ENCODE measurements around the gene CASP9.
A peak's percentile ranks its signal among the peaks of the same experiment; 100 is the strongest.

CASP9 gene

DNA sequence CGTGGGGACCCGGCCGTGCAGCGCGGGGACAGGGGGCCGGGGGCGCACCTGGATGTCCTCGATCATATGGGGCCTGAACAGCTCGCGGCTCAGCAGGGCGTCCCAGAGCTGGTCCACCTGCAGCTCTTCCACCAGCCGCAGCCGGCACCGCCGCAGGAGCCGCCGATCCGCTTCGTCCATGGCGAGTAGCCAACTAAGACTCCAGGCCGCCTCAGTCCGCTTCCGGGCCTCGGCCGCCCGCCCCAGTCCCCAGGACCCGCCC lies at the start of gene CASP9:
Gene CASP9 (minus strand): TSS at position 195 of the 262 bp plus-strand sequence. CDS start 15 bp downstream, at position 180.
- DNase-seq (ENCODE audit: low spot score) = no peak

DNA sequence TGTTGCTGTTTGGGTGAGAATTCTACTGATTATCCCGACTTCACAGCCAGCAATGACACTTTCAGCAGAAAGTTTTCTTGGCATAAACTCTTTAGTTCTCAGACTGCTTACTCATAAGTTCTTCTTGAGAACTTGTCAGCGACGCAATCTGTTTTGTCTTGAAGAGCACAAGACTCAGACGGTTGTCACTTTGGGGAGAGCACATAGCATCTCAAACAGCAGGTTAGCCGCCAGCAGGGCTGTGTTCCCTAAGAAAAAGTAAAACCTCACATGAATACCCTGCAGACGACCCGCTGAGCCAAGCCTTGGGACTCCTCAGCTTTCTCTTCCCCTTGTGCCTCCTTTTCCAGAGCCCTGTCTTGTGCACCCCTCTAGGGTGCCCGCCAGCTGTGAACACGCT lies 49.5 kb upstream of the CASP9 start:
- no peak for DNase-seq (ENCODE audit: low spot score)

DNA sequence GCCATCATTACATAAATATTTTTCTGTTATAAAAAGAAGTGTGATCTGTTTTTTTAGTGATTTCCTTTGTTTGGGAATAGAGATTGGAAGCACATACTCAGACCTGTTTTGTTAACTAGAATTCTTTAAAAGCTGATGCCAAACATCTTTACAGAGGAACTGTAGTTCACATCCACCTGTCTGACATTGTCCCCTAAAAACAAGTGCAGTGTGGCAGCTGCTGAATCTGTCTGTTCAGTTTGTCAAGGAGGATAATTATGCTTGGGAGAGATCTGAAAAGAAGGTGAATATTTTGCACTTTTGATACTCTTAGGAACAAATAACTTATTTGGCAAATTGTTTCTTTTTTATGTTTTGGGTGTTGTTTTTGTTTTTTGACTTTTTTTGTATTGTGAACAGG lies 47.3 kb upstream of the CASP9 start:
- DNase-seq (ENCODE audit: low spot score) = no peak

DNA sequence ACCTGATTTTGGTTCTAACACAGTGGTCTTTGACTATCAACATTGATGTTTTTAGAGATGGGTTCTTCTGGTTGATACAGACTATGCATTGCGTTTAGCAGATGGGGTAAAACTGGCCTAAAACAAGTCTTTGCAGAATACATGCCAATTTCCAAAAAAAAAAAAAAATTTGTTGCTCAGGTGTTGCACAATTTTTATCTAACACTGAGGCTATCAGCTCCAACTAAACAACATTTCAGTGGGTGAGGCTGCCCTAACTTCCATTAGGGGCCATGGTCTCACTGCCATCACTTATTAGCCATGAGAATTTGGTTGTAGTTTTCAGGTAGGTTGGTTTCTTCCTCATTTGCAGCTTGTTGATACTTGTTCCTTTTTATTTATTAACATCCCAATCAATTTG lies 46.8 kb upstream of the CASP9 start:
- no peak for DNase-seq (ENCODE audit: low spot score)

GRCh38 chr1:15568387-15569073 lies 44.5 kb upstream of the CASP9 start:
- no peak for DNase-seq (ENCODE audit: low spot score)

DNA sequence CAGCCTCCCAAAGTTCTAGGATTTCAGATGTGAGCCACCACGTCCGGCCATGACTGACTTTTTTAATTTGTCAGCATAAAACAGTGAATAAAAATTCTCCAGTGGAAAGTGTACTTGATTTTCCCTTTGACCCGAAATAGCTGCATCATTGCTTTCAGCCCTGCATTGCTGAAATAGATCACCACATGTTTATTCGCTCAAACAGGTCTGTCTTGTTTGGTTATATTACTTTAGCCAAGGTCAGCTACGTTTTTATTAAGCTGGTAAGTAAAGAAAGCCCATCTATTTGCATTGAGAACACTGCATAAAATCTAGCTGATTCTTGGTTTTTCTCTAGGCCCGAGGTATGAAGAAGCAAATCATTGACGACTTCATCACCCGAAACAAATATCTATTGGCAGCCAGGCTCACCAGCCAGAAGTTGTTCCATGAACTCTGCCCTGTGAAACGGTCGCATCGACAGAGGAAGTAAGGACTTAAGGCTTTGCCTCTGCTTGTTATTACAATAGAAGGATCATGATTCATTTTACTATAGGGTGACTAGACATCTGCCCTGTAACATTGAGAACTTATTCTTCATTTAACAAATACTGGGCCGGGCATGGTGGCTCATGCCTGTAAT lies 35.3 kb upstream of the CASP9 start:
- DNase-seq (ENCODE audit: low spot score) = no peak

- no peak for DNase-seq (ENCODE audit: low spot score)
Measured at GRCh38 chr1:15558516-15558915, 34.5 kb upstream of the CASP9 start.

DNA sequence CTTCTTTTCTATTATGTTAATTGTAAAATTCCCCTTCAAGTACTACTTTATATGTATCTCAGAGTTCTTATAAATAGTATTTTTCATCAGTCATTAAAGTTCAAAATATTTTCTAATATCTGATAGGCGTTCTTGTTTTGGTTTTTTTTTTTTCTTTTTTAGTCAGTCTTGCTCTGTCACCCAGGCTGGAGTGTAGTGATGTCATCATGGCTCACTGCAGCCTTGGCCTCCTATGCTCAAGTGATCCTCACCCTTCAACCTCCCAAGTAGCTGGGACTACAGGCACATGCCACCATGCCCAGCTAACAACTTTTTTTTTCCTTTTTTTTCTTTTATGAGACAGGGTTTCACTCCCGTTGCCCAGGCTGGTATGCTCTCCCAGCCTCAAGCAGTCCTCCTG lies 33.6 kb upstream of the CASP9 start:
- DNase-seq (ENCODE audit: low spot score) = no peak

- DNase-seq (ENCODE audit: low spot score) = no peak
Measured at GRCh38 chr1:15557008-15557407, 33.0 kb upstream of the CASP9 start.

DNA sequence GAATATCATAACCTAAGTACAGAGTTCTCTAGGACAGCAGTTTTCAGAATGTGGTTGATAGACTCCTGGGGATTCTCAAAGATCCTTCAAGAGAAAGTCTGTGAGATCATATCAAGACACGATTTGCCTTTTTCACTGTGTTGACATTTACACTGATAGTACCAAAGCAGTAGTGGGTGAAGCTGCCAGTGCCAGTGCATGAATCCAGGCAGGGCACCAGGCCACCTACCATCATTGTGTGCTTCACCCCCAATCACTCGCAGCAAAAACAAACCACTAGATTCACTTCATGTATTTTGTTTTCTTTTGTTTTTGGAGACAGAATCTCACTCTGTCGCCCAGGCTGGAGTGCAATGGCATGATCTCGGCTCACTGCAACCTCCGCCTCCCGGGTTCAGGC lies 26.6 kb upstream of the CASP9 start:
- DNase-seq (ENCODE audit: low spot score) = no peak

GRCh38 chr1:15546641-15547040 lies 22.6 kb upstream of the CASP9 start:
- no peak for DNase-seq (ENCODE audit: low spot score)

DNA sequence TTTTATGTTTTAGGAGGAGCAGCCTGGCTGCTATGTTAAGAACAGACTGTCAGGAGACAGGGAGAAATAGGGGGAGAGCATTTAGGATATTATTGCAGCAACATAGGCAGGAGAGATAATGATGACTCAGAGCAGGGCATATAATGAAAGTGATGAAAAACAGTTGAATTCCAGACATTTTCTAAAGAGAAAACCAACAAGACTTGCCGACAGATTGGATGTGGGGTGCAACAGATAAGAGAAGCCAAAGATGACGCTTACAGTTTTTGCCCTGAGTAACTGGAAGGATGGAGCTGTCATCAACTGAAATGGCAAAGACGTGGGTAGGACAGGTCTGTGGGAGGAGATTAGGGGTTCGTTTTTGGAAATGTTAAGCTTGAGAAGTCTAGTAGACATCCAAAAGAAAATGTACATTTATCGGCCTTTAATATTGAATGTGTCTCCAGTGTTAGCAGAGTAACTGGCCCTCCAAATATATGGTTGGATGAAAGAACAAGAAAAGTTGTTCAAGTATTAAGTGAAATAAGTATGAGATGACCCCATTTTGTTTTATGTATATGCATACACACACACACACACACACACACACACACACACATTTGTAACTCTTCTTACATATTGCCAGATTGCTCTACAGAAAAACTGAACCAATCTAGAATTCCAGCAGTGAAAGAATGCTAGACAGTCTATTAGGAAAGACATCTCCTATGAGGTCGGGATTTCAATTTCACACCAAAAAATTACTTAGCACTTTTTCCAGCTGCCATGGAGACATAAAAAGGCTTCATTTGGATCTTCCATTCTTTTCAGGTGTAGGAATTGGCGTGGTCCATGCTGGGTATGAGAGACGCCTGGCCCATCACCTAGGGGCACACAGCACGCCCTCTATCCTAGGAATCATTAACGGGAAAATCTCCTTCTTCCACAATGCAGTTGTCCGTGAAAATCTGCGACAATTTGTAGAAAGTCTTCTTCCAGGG lies 19.9 kb upstream of the CASP9 start:
- DNase-seq (ENCODE audit: low spot score) = peak; percentile 82

DNA sequence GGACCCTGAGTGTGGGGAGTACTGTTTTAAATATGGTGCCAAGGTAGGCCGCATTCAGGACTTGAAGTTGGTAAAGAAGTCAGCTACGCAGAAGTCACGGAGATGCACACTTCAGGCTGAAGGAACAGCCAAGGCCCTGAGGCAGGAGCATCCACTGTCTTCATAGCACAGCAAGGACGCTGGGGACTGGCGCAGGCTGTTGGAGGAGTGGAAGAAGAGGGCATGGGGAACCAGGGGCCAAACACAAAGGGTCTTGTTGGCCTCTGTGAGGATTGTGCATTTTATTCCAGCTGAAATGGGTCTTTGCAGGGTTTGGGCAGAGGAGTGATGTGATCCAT lies 19.2 kb upstream of the CASP9 start:
- DNase-seq (ENCODE audit: low spot score) = no peak

- no peak for DNase-seq (ENCODE audit: low spot score)
Measured at GRCh38 chr1:15542388-15543250, 18.6 kb upstream of the CASP9 start.

GRCh38 chr1:15541231-15541792 lies 17.3 kb upstream of the CASP9 start:
- DNase-seq (ENCODE audit: low spot score) = no peak

DNA sequence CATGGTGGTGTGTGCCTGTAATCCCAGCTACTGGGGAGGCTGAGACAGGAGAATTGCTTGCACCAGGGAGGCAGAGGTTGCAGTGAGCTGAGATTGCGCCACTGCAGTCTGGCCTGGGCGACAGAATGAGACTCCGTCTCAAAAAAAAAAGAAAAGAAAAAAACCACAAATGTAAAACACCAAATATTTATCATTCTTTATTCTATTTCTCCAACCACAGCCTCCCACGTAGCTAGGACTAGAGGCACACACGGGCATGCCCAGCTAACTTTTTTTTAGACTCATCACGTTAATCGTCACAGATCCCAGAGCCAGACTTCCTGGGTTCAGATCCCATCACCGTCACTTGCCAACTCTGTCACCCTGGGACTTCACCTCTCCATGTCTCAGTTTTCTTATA lies 16.2 kb upstream of the CASP9 start:
- no peak for DNase-seq (ENCODE audit: low spot score)

GRCh38 chr1:15538771-15539170 lies 14.8 kb upstream of the CASP9 start:
- no peak for DNase-seq (ENCODE audit: low spot score)

DNA sequence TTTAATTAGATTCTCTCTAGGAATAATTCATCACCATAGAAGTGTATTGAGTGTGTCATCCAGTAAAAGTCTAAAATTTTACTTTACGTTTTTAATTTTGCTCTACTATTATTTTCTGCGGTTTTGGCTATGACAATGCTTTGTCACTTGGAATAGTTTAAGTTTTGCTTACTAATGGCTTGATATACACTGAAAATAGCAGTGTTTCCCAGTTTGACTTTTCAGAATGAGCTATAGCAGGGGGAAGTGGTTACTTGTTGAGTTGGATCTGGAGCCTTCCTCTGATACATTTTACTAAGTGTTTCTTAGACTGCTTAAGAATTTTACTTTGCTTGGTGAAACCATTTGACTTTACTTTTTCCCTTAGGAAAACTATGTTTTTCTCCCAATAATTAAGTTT lies 7.7 kb upstream of the CASP9 start:
- no peak for DNase-seq (ENCODE audit: low spot score)

GRCh38 chr1:15531003-15531402 lies 7.0 kb upstream of the CASP9 start:
- no peak for DNase-seq (ENCODE audit: low spot score)

- DNase-seq (ENCODE audit: low spot score) = peak; percentile 94
Measured at GRCh38 chr1:15526490-15527339, 2.7 kb upstream of the CASP9 start, which contains the start of gene DNAJC16. Gene DNAJC16, plus strand, starts transcription at chr1:15526848. Its CDS starts 2,258 bp downstream, at chr1:15529106.

DNA sequence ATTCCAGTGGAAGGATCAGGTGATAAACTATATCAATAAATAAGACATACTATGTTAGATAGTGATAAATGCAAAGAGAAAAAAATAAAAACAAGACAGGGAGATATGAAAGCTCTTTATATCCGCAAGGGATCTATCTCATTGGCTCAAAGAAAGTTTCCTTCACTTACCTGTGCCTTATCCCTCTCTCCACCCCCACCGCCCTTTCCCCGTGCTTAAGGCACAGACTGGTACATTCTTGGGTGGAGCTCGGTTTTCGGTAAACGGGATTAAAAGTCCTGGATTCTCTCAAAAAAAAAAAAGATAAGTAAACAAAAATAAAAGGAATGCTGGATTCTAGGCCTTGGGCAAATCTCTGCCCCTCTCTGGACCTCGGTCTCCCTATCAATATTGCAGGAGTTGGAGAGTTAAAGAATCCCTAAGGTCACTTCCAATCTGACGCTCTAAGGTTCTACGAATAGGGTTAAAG lies 2.0 kb upstream of the CASP9 start:
- no peak for DNase-seq (ENCODE audit: low spot score)
